K562 (cell line): Measurements from ENCODE around the gene WWTR1. TPM values are rescaled to one million over a fixed set of nuclear protein-coding genes. Genes with fewer than 3 reads are reported as not detected.

Source experiments
- ATAC-seq: fragments of 200-7000 bp; cut with Tn5 transposase; 3 replicates; pipeline ENCODE4 v1.9.1; 2020; ENCODE audit warnings: moderate library complexity
- BruUV-seq: library from RNA; stranded (reverse); fragments of 400-500 nt; replicated peaks from 2 replicates; lab custom pipeline; 2021; lab: Mats Ljungman, UMichigan
- CTCF ChIA-PET: fragments of 300-600 bp; formaldehyde crosslinking; extraction: SDS; loops from one replicate; lab custom pipeline; 2021; ENCODE audit warnings: low intra/inter-chr PET ratio; lab: Yijun Ruan, JAX
- POLR2A ChIA-PET: fragments of 300-600, 350-650 bp; sonication (Branson Sonifier 250); formaldehyde crosslinking; extraction: SDS; loops from one replicate; lab custom pipeline; 2021; ENCODE audit warnings: antibody characterized with exemption, inconsistent platforms; lab: Yijun Ruan, JAX
- DNase-seq, 4 experiments: peaks; one replicate each; pipeline versions ENCODE4 v3.0.0 to v3.0.0-alpha.2; 2011 to 2018; ENCODE audit warnings: low spot score in 3 of 4, mixed read lengths in 3 of 4; ENCODE audit errors: extremely low read depth in 1 of 4
- FAIRE-seq: peaks from 2 replicates; lab custom pipeline; 2011; peaks lifted over from hg19 to GRCh38; lab: Jason Lieb, UNC
- H2AFZ ChIP-seq: 2 replicates; pipeline ENCODE4 v1.6.0; 2011; ENCODE audit warnings: low read depth, low read length, control low read depth, inconsistent platforms
- H3K27ac ChIP-seq: fragments of 200-600 bp; 3 replicates; pipeline ENCODE4 v1.8.0; 2011; ENCODE audit warnings: low read depth, mild to moderate bottlenecking, control low read depth, inconsistent platforms, low read length, moderate library complexity, mixed read lengths; ENCODE audit errors: extremely low read depth
- H3K27me3 ChIP-seq, 2 experiments: fragments of 300-600 bp in 1 of 2; 2 replicates in 1 of 2; 3 replicates in 1 of 2; pipeline versions ENCODE4 v1.6.0 to v1.8.0; 2011; ENCODE audit warnings: inconsistent platforms in 2 of 2, low read length in 2 of 2, mild to moderate bottlenecking in 1 of 2, mixed read lengths in 1 of 2, moderate library complexity in 1 of 2; ENCODE audit not compliant: control insufficient read depth in 2 of 2, insufficient read depth in 2 of 2
- H3K36me3 ChIP-seq: fragments of 300-600 bp; 3 replicates; pipeline ENCODE4 v1.8.0; 2011; ENCODE audit warnings: mild to moderate bottlenecking, low read length, inconsistent platforms; ENCODE audit not compliant: control insufficient read depth, insufficient read depth
- H3K4me1 ChIP-seq, 2 experiments: fragments of 200-600 bp in 1 of 2; replicated peaks in 1 of 2; 2 replicates in 1 of 2; 3 replicates in 1 of 2; pipeline versions ENCODE4 v1.5.1 to v1.8.0; 2011; ENCODE audit warnings: inconsistent platforms in 2 of 2, low read length in 2 of 2, mild to moderate bottlenecking in 1 of 2, mixed read lengths in 1 of 2, moderate library complexity in 1 of 2; ENCODE audit not compliant: control insufficient read depth in 2 of 2, insufficient read depth in 2 of 2
- H3K4me2 ChIP-seq: 2 replicates; pipeline ENCODE4 v1.6.1; 2011; ENCODE audit warnings: low read length, control low read depth, inconsistent platforms, mixed read lengths; ENCODE audit not compliant: insufficient read depth
- H3K4me3 ChIP-seq: fragments of 200-600 bp; sonication (generic), shearing (Covaris generic); 2 replicates; pipeline ENCODE4 v1.5.1; 2016; ENCODE audit warnings: control low read depth, inconsistent platforms
- H3K79me2 ChIP-seq: fragments of 200-600 bp; 3 replicates; pipeline ENCODE4 v1.8.0; 2011; ENCODE audit warnings: low read length, inconsistent platforms; ENCODE audit not compliant: control insufficient read depth, insufficient read depth
- H3K9ac ChIP-seq, 2 experiments: 2 replicates each; pipeline versions ENCODE4 v1.6.0 to v1.6.1; 2011; ENCODE audit warnings: low read depth in 2 of 2, low read length in 2 of 2, control low read depth in 1 of 2, inconsistent platforms in 1 of 2, mild to moderate bottlenecking in 1 of 2, mixed read lengths in 1 of 2; ENCODE audit not compliant: insufficient read depth in 1 of 2
- H3K9me1 ChIP-seq: one replicate; pipeline ENCODE4 v1.6.0; 2011; ENCODE audit warnings: inconsistent platforms, mild to moderate bottlenecking, low read length, moderate library complexity; ENCODE audit not compliant: control insufficient read depth, insufficient read depth
- H3K9me3 ChIP-seq: replicated peaks from 2 replicates; pipeline ENCODE4 v1.5.1; 2011; ENCODE audit warnings: low read depth, low read length, inconsistent platforms; ENCODE audit not compliant: control insufficient read depth, insufficient read depth
- H4K20me1 ChIP-seq: replicated peaks from 2 replicates; pipeline ENCODE4 v1.6.1; 2011; ENCODE audit warnings: low read length, inconsistent platforms, mixed read lengths; ENCODE audit not compliant: control insufficient read depth, insufficient read depth
- CLOCK ChIP-seq: fragments of 250-450 bp; sonication (Bioruptor Pico); IDR thresholded peaks from 2 replicates; pipeline ENCODE4 v1.4.0; 2020; ENCODE audit warnings: mild to moderate bottlenecking, moderate library complexity, borderline replicate concordance
- E2F3 ChIP-seq: fragments of 250-450 bp; sonication (Bioruptor Pico); IDR thresholded peaks from 2 replicates; pipeline ENCODE4 v1.4.0; 2020; ENCODE audit warnings: mild to moderate bottlenecking
- GTF2E2 ChIP-seq: fragments of 200-800 bp; sonication (Bioruptor generic); IDR thresholded peaks from 2 replicates; pipeline ENCODE4 v1.6.1; 2016; ENCODE audit warnings: missing genetic modification characterization, missing compliant biosample characterization
- NR2C1 ChIP-seq, 2 experiments: fragments of 450-650 bp; IDR thresholded peaks; 2 replicates each; pipeline ENCODE4 v1.6.1; 2017; ENCODE audit warnings: mild to moderate bottlenecking in 2 of 2, antibody characterized with exemption in 1 of 2, inconsistent platforms in 1 of 2, missing compliant biosample characterization in 1 of 2, missing genetic modification characterization in 1 of 2
- RREB1 ChIP-seq: fragments of 250-450 bp; sonication (Bioruptor Pico); IDR thresholded peaks from 2 replicates; pipeline ENCODE4 v1.4.0; 2020
- SAFB ChIP-seq: fragments of 200-400 bp; formaldehyde crosslinking; IDR thresholded peaks from 2 replicates; pipeline ENCODE4 v1.6.1; 2017; ENCODE audit warnings: low read depth, low read length, borderline replicate concordance
- SREBF1 ChIP-seq: fragments of 150-350 bp; IDR thresholded peaks from 2 replicates; pipeline ENCODE4 v1.6.1; 2014; ENCODE audit warnings: antibody characterized with exemption, low read depth, low read length, borderline replicate concordance
- TEAD1 ChIP-seq, 2 experiments: fragments of 450-650 bp in 1 of 2; sonication (generic) in 1 of 2; formaldehyde crosslinking; IDR thresholded peaks; 2 replicates each; pipeline versions ENCODE4 v1.4.0 to v1.8.0; 2020 to 2022; ENCODE audit warnings: mild to moderate bottlenecking in 2 of 2, missing genetic modification reagents in 1 of 2
- TEAD2 ChIP-seq: fragments of 450-650 bp; IDR thresholded peaks from 2 replicates; pipeline ENCODE4 v1.6.1; 2016; ENCODE audit warnings: missing genetic modification characterization, control low read depth, missing compliant biosample characterization
- ZFX ChIP-seq: sonication (generic); formaldehyde crosslinking; IDR thresholded peaks from 2 replicates; pipeline ENCODE4 v1.8.0; 2022; ENCODE audit warnings: mild to moderate bottlenecking, missing genetic modification reagents, moderate library complexity
- ZNF143 ChIP-seq: sonication (generic); formaldehyde crosslinking; IDR thresholded peaks from 2 replicates; pipeline ENCODE4 v1.9.0; 2022; ENCODE audit warnings: mild to moderate bottlenecking, missing genetic modification reagents
- ZNF57 ChIP-seq: fragments of 450-650 bp; formaldehyde crosslinking; IDR thresholded peaks from 2 replicates; pipeline ENCODE4 v1.4.0; 2020; ENCODE audit warnings: mild to moderate bottlenecking, moderate library complexity
- WGBS: fragments of 100-300 bp; shearing (Covaris generic); methylation state at CpG from one replicate; pipeline ENCODE4 v1.1.6; 2016; ENCODE audit warnings: low coverage, mixed read lengths; ENCODE audit not compliant: insufficient coverage; ENCODE audit errors: missing lambda C conversion rate; 5-methylcytosine and 5-hydroxymethylcytosine counted together
- in situ Hi-C: fragments of 300-500 bp; cut with MboI; formaldehyde crosslinking; loops from 4 replicates; pipeline ENCODE4 v1.15.0; 2018; ENCODE audit warnings: inconsistent platforms, mixed read lengths
- intact Hi-C: fragments of 100-400 bp; cut with micrococcal nuclease; formaldehyde crosslinking; loops from 2 replicates; pipeline ENCODE4 v1.14.2; 2022
- polyA plus RNA-seq, 8 experiments: library from polyadenylated mRNA; depleted of rRNA in 4 of 8; stranded (reverse) in 5 of 8; unstranded in 3 of 8; fragments of >200 nt; fragmentation: Nextera tagmentation in 2 of 8; fragmentation: Illumina TruSeq in 1 of 8; extraction: Ambion mirVana in 2 of 8; extraction: Trizol in 1 of 8; gene quantifications; 2 replicates each; pipeline versions ENCODE4 v1.2.1 to v1.2.3, GENCODE V29; 2011 to 2014; ENCODE audit warnings: inconsistent platforms in 1 of 8, missing spikeins in 1 of 8
- total RNA-seq, 7 experiments: library from RNA; depleted of rRNA in 6 of 7; stranded (reverse); fragments of >200 nt in 6 of 7; fragmentation: Illumina TruSeq in 2 of 7; extraction: Trizol in 2 of 7; gene quantifications; 2 replicates each; pipeline versions ENCODE4 v1.2.1 to v1.2.3, GENCODE V29; 2011 to 2021; ENCODE audit warnings: low replicate concordance in 1 of 7

Gene WWTR1
- total and polyA plus RNA-seq, 9 of the 15 experiments (the other 6 are each of a cell fraction or from before 2014, with no cell fraction given), result 0.04 to 1.5 (median 0.60) TPM

GRCh38 chr3:149566292-149566975, 91.4 kb downstream of the WWTR1 start:
- CTCF ChIA-PET, result interaction anchor here (0.6 kb wide), 1 partner anchor 19 kb away, joined by 3 read pairs; no protein-coding TSS in a partner anchor

More at GRCh38 chr3:149566292-149566975, 91.4 kb downstream of the WWTR1 start:
- POLR2A ChIA-PET, result interaction anchor here (0.8 to 1.3 kb wide), 3 partner anchors 10 to 24 kb away, joined by 3 to 4 read pairs (median 3); no protein-coding TSS in a partner anchor
- no peaks in the 10 kb centered on the region for H4K20me1 ChIP-seq
- ATAC-seq, result no peak
- H3K4me1 ChIP-seq, result peaks cover 0 to 3% of the 10 kb centered on the region in 2 experiments; a peak in 1 of 5 replicates
- in situ Hi-C loops, result no loop called here
- H2AFZ ChIP-seq, result no peak overlapping the region
- no peaks in the 10 kb centered on the region for H3K36me3 ChIP-seq
- no peak for DNase-seq
- H3K27me3 ChIP-seq, result peaks cover 2% of the 10 kb centered on the region in 2 experiments; a peak in 2 of 5 replicates
- no peaks in the 10 kb centered on the region for H3K9me1 ChIP-seq
- H3K4me3 ChIP-seq, result no peak overlapping the region
- no peaks in the 10 kb centered on the region for H3K79me2 ChIP-seq
- TF ChIP-seq SAFB, result no peak
- no peak for TF ChIP-seq TEAD2 (tag)
- TF ChIP-seq E2F3 (CRISPR knock-in tag), result no peak
- no peak for TF ChIP-seq CLOCK (CRISPR knock-in tag)
- no peak for TF ChIP-seq TEAD1 (CRISPR knock-in tag; IDR thresholded peaks at IDR 0.05)
- no peak for TF ChIP-seq ZFX (CRISPR knock-in tag)
- no peak for TF ChIP-seq NR2C1 (IDR thresholded peaks at IDR 0.05)
- no peak for TF ChIP-seq NR2C1 (tag; IDR thresholded peaks at IDR 0.05)
- TF ChIP-seq RREB1 (CRISPR knock-in tag), result no peak
- TF ChIP-seq ZNF57, result no peak
- no peak for TF ChIP-seq GTF2E2 (tag)
- no peak for TF ChIP-seq SREBF1
- TF ChIP-seq ZNF143 (CRISPR knock-in tag), result no peak
- BruUV-seq, result no TSS peak
- H3K27ac ChIP-seq, result no peak overlapping the region
- H3K4me2 ChIP-seq, result no peak overlapping the region
- no peak overlapping the region for H3K9ac ChIP-seq
- 1% methylated on average over 6 of the region's 6 CpGs for WGBS
- FAIRE-seq, result no peak
- intact Hi-C loops, result loop anchor here (5.0 kb wide), 1 partner anchor 151 kb away; no protein-coding TSS in a partner anchor
- H3K9me3 ChIP-seq, result no peaks in the 10 kb centered on the region
